A673 (cell line): ENCODE data around the gene LNPEP.

Source experiments
- CTCF ChIP-seq: fragments of 300-800, 200-600 bp; sonication (generic); conservative IDR thresholded peaks from 2 replicates; pipeline ENCODE4 v1.5.1; 2017; ENCODE audit warnings: low read depth, mild to moderate bottlenecking, antibody characterized with exemption, low read length, moderate library complexity, mixed read lengths
- EZH2 ChIP-seq: fragments of 200-600 bp; sonication (generic); IDR thresholded peaks from 2 replicates; pipeline ENCODE4 v1.6.1; 2017; ENCODE audit warnings: borderline replicate concordance, low read depth, mild to moderate bottlenecking, mixed read lengths, antibody characterized with exemption, low read length; ENCODE audit not compliant: poor library complexity, severe bottlenecking

GRCh38 chr5:97072696-97073095, 136.8 kb downstream of the LNPEP start:
- TF ChIP-seq CTCF (no peak), EZH2 (no peak)
